DOHH2 (cell line): Measurements from ENCODE around the gene ENTPD2.

Source experiments
- H3F3A ChIP-seq: fragments of 200-600 bp; sonication (generic), shearing (Covaris generic); 2 replicates; pipeline ENCODE4 v1.6.0; 2016; ENCODE audit warnings: antibody characterized with exemption, mild to moderate bottlenecking; ENCODE audit not compliant: control insufficient read depth, insufficient read depth
- H3K27ac ChIP-seq: fragments of 200-600 bp; sonication (generic); 2 replicates; pipeline ENCODE4 v1.5.1; 2014; ENCODE audit warnings: low read depth, mild to moderate bottlenecking, low read length, moderate library complexity
- H3K27me3 ChIP-seq: fragments of 200-600 bp; sonication (generic); 2 replicates; pipeline ENCODE4 v1.6.1; 2014; ENCODE audit warnings: mild to moderate bottlenecking, low read length, mixed read lengths; ENCODE audit not compliant: control insufficient read depth
- H3K36me3 ChIP-seq: fragments of 200-600 bp; sonication (generic); 2 replicates; pipeline ENCODE4 v1.6.1; 2014; ENCODE audit warnings: mild to moderate bottlenecking, low read length, moderate library complexity, mixed read lengths; ENCODE audit not compliant: control insufficient read depth
- H3K4me1 ChIP-seq: fragments of 200-600 bp; sonication (generic); 2 replicates; pipeline ENCODE4 v1.6.1; 2014; ENCODE audit warnings: mild to moderate bottlenecking, low read length, mixed read lengths; ENCODE audit not compliant: control insufficient read depth
- H3K4me2 ChIP-seq: fragments of 200-600 bp; sonication (generic); 2 replicates; pipeline ENCODE4 v1.6.0; 2014; ENCODE audit warnings: mild to moderate bottlenecking, low read length, moderate library complexity
- H3K4me3 ChIP-seq: fragments of 200-600 bp; sonication (generic); 2 replicates; pipeline ENCODE4 v1.5.1; 2014; ENCODE audit warnings: mild to moderate bottlenecking, low read length, mixed read lengths
- H3K79me2 ChIP-seq: fragments of 200-600 bp; sonication (generic); 2 replicates; pipeline ENCODE4 v1.6.1; 2014; ENCODE audit warnings: mild to moderate bottlenecking, low read length, mixed read lengths; ENCODE audit not compliant: control insufficient read depth
- H3K9me2 ChIP-seq: fragments of 200-600 bp; sonication (generic); replicated peaks from 2 replicates; pipeline ENCODE4 v1.6.1; 2014; ENCODE audit warnings: mild to moderate bottlenecking, low read length, mixed read lengths; ENCODE audit not compliant: control insufficient read depth
- H3K9me3 ChIP-seq: fragments of 200-600 bp; sonication (generic); 2 replicates; pipeline ENCODE4 v1.6.1; 2014; ENCODE audit warnings: antibody characterized with exemption, low read length, mixed read lengths; ENCODE audit not compliant: control insufficient read depth, insufficient read depth
- H4K20me1 ChIP-seq: fragments of 200-600 bp; sonication (generic); 2 replicates; pipeline ENCODE4 v1.6.0; 2014; ENCODE audit warnings: low read depth, mild to moderate bottlenecking, antibody characterized with exemption, low read length, moderate library complexity; ENCODE audit not compliant: control insufficient read depth, insufficient read depth
- CTCF ChIP-seq: fragments of 200-600 bp; sonication (generic); IDR thresholded peaks from one replicate; pipeline ENCODE4 v1.5.1; 2014; ENCODE audit warnings: antibody characterized with exemption, mild to moderate bottlenecking, low read depth, low read length; ENCODE audit not compliant: poor library complexity, severe bottlenecking
- EZH2phosphoT487 ChIP-seq: fragments of 200-600 bp; sonication (generic); IDR thresholded peaks from 2 replicates; pipeline ENCODE4 v1.6.1; 2017; ENCODE audit warnings: borderline replicate concordance, mild to moderate bottlenecking, antibody characterized with exemption, low read length, moderate library complexity, mixed read lengths

ENTPD2 gene

GRCh38 chr9:137021568-137021978, 32.3 kb downstream of the ENTPD2 start:
- TF ChIP-seq CTCF: no peak
- no peak for TF ChIP-seq EZH2phosphoT487
- Histone ChIP-seq H3K9me2 (no peaks in the 10 kb centered on the region), H3F3A (no peaks in the 10 kb centered on the region), H3K79me2 (no peaks in the 10 kb centered on the region), H3K36me3 (no peaks in the 10 kb centered on the region), H3K27ac (no peak overlapping the region), H4K20me1 (no peaks in the 10 kb centered on the region), H3K4me3 (no peak overlapping the region), H3K4me2 (no peak overlapping the region), H3K27me3 (peaks cover 7% of the 10 kb centered on the region; the same call in 1 of the 2 replicates), H3K9me3 (no peaks in the 10 kb centered on the region), H3K4me1 (peaks cover 12% of the 10 kb centered on the region)

DNA sequence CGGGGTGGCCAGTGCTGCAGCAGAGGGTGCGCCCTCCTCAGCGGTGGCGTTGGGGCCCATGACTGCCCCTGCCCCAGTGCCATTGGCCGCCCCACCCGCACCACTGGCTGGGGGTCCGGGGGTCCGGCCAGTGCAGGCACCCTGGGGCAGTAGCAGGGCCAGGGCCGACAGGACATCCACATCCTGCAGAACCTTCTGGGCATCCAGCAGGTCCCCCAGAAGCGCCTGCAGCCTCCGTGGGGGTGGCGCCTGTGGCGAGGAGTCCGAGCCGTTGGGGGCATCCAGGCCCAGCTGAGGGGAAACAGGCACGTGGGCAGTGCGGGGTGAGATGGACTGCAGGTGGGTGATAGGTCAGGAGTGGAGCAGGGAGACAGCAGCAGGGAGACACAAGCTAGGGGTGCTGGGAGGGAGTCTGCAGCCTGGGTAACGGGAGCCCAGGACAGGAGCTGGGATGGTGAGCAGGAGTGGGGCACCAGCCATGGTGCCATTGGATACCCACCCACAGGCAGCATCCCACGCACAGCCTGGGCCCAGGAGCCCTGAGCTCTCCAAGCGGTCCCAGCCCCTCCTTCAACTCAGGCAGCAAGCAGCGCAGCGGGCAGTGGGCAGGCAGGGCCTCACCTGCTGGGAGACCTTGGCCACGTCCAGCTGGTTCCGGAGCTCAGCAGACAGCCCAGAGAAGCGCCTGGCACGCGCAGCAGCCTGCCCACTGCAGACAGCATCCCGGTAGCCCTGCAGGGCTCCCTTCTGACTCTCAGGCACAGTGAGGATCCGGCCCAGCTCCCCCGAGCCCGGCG, 32.9 kb downstream of the ENTPD2 start:
- Histone ChIP-seq H3K9me3 (no peaks in the 10 kb centered on the region), H3K9me2 (no peaks in the 10 kb centered on the region), H3K4me3 (no peak overlapping the region), H3K36me3 (no peaks in the 10 kb centered on the region), H3F3A (no peaks in the 10 kb centered on the region), H3K4me1 (peaks cover 8% of the 10 kb centered on the region), H3K4me2 (no peak overlapping the region), H3K27ac (no peak overlapping the region), H3K27me3 (peaks cover 1% of the 10 kb centered on the region; the same call in 1 of the 2 replicates), H4K20me1 (no peaks in the 10 kb centered on the region), H3K79me2 (no peaks in the 10 kb centered on the region)
- TF ChIP-seq EZH2phosphoT487 (no peak), CTCF (no peak)

DNA sequence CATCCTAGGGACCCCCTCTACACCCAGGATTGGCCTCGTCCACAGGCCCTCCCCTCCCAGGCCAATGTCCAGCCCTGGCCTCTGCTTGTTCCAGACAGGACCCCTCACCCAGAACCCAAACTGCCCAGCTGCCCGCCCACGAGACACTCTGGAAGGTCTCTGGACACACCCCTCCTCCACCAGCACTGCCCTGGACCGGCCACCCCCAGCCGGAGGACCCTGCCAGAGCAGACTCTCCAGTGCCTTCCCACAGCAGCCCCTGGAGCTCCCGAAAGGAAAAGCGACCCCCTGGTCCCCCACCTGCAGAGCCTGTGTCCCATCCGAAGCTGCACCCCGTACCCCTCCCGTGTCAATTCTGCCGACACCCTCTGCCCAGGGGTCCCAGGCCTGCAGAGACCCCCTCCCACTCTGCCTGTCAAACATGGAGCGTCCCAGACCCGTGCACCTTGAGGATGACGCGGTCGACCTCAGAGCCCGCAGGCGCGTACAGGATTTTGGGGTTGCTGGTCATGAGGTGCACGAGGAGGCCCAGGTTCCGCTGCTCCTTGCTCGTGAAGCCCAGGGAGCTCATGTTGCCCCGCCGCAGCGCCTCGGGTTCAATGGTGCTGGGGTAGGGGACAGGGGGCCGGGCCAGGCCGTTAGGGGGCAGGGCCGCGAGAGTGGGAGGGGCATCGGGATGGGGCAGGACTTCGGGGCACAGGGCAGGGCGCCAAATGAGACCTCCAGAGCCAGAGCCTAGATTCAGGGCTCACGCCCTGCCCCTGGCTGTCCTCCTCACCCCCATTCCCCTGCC, 33.8 kb downstream of the ENTPD2 start:
- H3K27ac ChIP-seq: no peak overlapping the region
- H3K4me3 ChIP-seq: no peak overlapping the region
- H3F3A ChIP-seq: no peaks in the 10 kb centered on the region
- no peaks in the 10 kb centered on the region for H3K4me1 ChIP-seq
- no peaks in the 10 kb centered on the region for H3K9me2 ChIP-seq
- H3K27me3 ChIP-seq: no peaks in the 10 kb centered on the region
- TF ChIP-seq CTCF (no peak), EZH2phosphoT487 (no peak)
- no peak overlapping the region for H3K4me2 ChIP-seq
- no peaks in the 10 kb centered on the region for H3K9me3 ChIP-seq
- H3K79me2 ChIP-seq: no peaks in the 10 kb centered on the region
- H4K20me1 ChIP-seq: no peaks in the 10 kb centered on the region
- no peaks in the 10 kb centered on the region for H3K36me3 ChIP-seq
